Kidney tubule cell (primary cell): Measurements from ENCODE around the gene MRPS25.
"Not testable (repeated sequence)": the region's sequence is repeated elsewhere in the genome, so short reads cannot be mapped to it uniquely, and the experiment has no call there.

ENCODE experiments used
- DNase-seq: peaks from one replicate; pipeline ENCODE4 v3.0.0-alpha.2; 2018; ENCODE audit warnings: low spot score

The MRPS25 gene

GRCh38 chr3:15043408-15044171 is 21.5 kb downstream of the MRPS25 start:
- no peak for DNase-seq

- DNase-seq: no peak
These were observed 22.2 kb downstream of the MRPS25 start for GRCh38 chr3:15042936-15043335.

GRCh38 chr3:15041950-15042349 is 23.2 kb downstream of the MRPS25 start:
- DNase-seq: no peak

- no peak for DNase-seq
These were observed 24.3 kb downstream of the MRPS25 start for GRCh38 chr3:15040844-15041243.

GRCh38 chr3:15038306-15038705 is 26.8 kb downstream of the MRPS25 start:
- no peak for DNase-seq

GRCh38 chr3:15033103-15033502 is 32.0 kb downstream of the MRPS25 start:
- no peak for DNase-seq

GRCh38 chr3:15032650-15033049 is 32.5 kb downstream of the MRPS25 start:
- no peak for DNase-seq

GRCh38 chr3:15029625-15030024 is 35.5 kb downstream of the MRPS25 start:
- no peak for DNase-seq

GRCh38 chr3:15023719-15024118 is 41.4 kb downstream of the MRPS25 start:
- DNase-seq: no peak

- DNase-seq: no peak
These were observed 41.9 kb downstream of the MRPS25 start for GRCh38 chr3:15023249-15023648.

GRCh38 chr3:15017191-15017590 is 47.9 kb downstream of the MRPS25 start:
- no peak for DNase-seq

GRCh38 chr3:15015456-15015855 is 49.7 kb downstream of the MRPS25 start:
- peak; percentile 2 for DNase-seq

- DNase-seq: no peak
These were observed 50.3 kb downstream of the MRPS25 start for GRCh38 chr3:15014606-15015328.

- peak; percentile 27 for DNase-seq
These were observed 53.9 kb downstream of the MRPS25 start for GRCh38 chr3:15011174-15011573.

- peak; percentile 29 for DNase-seq
These were observed 54.5 kb downstream of the MRPS25 start for GRCh38 chr3:15010664-15011063.

GRCh38 chr3:15009167-15009566 is 55.9 kb downstream of the MRPS25 start:
- peak; percentile 60 for DNase-seq

GRCh38 chr3:15007681-15008141 is 57.4 kb downstream of the MRPS25 start:
- DNase-seq: no peak

GRCh38 chr3:14999182-14999581 is 65.9 kb downstream of the MRPS25 start:
- DNase-seq: not testable (repeated sequence)
